ENCODE data around the gene PRM2. TPM values are rescaled to one million over a fixed set of nuclear protein-coding genes. Genes with fewer than 3 reads are reported as not detected.

The PRM2 gene
- total RNA-seq, 1 donor from 2014 or later: not detected

DNA sequence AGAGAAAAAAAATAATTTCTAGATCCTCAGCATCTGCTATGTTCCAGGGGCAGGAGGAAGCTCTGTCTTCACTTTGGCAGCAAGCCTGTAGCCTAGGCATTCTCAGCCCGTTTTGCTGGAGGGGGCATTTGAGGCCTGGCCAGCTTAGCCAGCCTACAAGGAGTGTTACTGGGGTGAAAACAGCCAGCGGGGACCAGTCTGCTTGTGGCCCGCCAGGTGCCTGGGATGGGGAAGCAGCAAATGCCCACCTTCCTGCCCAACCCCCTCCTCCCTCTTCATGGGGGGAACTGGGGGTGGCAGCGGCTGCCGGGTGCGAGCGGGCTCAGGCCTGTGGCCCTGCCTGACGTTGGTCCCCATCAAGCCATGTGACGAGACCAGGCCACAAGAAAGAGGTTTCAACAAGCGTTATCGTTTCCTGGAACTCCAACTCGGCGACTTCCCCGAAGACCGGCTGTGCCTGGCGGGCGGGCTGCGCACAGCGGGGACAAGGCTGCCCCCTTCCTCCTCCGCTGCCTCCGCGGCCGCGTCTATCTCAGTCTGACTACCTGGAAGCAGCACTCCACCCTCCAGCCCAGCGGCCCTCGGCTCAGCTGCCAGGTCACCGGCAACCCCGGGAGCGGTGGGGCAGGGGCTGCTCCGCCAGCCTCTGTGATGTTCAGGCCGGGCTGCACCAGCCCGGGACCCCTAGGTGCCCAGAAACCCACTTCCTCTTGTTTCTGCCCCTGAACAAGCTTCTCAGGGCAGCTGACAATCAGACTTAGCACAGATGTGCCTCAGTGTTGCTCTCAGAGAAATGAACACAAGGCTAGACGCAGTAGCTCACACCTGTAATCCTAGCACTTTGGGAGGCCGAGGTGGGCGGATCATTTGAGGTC, 43.2 kb downstream of the PRM2 start:
- peaks cover 0 to 3% of the 10 kb centered on the region in 2 donors for H3K4me1 ChIP-seq
- TF ChIP-seq CTCF (IDR thresholded peaks at IDR 0.05): no peak
- peak overlapping the region in 1 of 2 donors; percentile 5 for H3K4me3 ChIP-seq
- no peaks in the 10 kb centered on the region for H3K27me3 ChIP-seq
- no peak overlapping the region for H3K27ac ChIP-seq
- intact Hi-C loops (cut with DNase I): no loop called here
- peak in 1 of 2 donors; percentile 77 for DNase-seq (ENCODE audit: low spot score in 2 of 2)
- no peaks in the 10 kb centered on the region for H3K36me3 ChIP-seq
- H3K9me3 ChIP-seq: no peaks in the 10 kb centered on the region

DNA sequence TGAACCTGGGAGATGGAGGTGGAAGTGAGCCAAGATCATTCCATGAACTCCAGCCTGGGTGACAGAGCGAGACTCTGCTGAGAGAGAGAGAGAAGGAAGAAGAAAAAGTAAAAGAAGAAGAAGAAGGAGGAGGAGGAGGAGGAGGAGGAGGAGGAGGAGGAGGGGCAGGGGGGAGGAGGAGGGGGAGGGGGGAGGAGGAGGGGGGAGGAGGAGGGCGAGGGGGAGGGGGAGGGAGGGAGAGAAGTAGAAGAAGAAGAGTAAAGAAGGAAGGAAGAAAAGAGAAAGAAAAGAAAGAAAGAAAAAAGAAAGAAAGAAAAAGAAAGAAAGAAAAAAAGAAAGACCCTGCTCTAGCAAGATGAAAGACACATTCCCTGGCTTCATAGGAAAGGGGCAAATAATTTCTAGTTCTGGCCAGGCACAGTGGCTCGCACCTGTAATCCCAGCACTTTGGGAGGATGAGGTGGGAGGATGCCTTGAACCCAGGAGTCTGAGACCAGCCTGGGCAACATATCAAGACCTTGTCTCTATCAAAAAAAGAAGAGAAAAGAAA, 43.9 kb downstream of the PRM2 start:
- Histone ChIP-seq H3K27me3 (no peaks in the 10 kb centered on the region), H3K4me3 (no peak overlapping the region), H3K27ac (no peak overlapping the region), H3K4me1 (peaks cover 0 to 3% of the 10 kb centered on the region in 2 donors), H3K36me3 (no peaks in the 10 kb centered on the region), H3K9me3 (no peaks in the 10 kb centered on the region)
- no peak for TF ChIP-seq CTCF (IDR thresholded peaks at IDR 0.05)
- DNase-seq (ENCODE audit: low spot score in 2 of 2): no peak
- intact Hi-C loops (cut with DNase I): no loop called here

DNA sequence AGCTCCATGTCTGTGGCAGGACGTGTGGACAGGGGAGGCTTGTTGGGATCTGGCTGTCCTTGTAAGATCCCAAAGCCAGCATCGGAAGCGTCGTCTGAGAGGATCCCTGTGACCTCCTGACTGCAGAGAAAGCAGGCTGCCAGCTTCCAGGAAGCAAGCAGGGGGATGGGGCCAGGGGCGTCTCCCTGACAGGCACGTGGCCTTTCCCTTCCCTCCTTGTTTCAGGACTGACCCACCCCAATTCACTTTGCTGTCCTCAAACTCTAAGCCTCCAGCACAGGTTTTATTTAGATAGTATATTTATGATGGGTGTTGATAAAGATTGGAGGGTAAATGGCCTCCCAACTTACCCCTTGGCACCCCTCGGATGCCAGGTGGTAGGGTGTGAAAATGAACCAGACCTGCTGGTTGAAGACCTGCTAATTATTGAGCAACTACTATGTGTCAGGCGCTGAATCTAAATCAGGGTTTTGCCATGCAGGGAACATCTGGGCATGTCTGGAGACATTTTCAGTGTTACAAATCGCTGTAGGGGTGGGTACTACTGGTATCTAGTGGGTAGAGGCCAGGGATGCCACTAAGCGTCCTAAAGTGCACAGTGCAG, 44.8 kb downstream of the PRM2 start:
- Histone ChIP-seq H3K4me3 (no peak overlapping the region), H3K36me3 (no peaks in the 10 kb centered on the region), H3K4me1 (peaks cover 0 to 3% of the 10 kb centered on the region in 2 donors), H3K27ac (no peak overlapping the region), H3K27me3 (no peaks in the 10 kb centered on the region), H3K9me3 (no peaks in the 10 kb centered on the region)
- intact Hi-C loops (cut with DNase I): no loop called here
- DNase-seq (ENCODE audit: low spot score in 2 of 2): no peak
- TF ChIP-seq CTCF (IDR thresholded peaks at IDR 0.05): no peak

GRCh38 chr16:11229906-11230305, 46.4 kb downstream of the PRM2 start:
- no peak for DNase-seq (ENCODE audit: low spot score in 2 of 2)
- no peak overlapping the region for H3K27ac ChIP-seq
- TF ChIP-seq CTCF (IDR thresholded peaks at IDR 0.05): no peak
- H3K4me1 ChIP-seq: peaks cover 0 to 10% of the 10 kb centered on the region in 2 donors
- H3K9me3 ChIP-seq: no peaks in the 10 kb centered on the region
- no peaks in the 10 kb centered on the region for H3K27me3 ChIP-seq
- H3K4me3 ChIP-seq: no peak overlapping the region
- H3K36me3 ChIP-seq: no peaks in the 10 kb centered on the region
- intact Hi-C loops (cut with DNase I): no loop called here

DNA sequence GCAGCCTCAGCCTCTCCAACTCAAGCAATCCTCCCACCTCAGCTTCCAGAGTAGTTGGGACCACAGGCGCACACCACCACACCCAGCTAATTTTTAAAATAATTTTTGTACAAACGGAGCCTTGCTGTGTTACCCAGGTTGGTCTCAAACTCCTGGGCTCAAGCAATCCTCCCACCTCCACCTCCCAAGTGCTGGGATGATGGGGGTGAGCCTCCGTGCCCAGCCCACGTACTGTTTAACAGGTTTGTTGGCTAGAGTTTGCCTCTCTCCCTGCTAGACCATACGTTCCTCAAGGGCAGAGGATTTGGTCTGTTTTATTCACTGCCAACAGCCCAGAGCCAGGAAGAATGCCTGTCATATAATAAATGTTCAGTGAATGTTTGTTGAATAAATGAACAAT, 46.8 kb downstream of the PRM2 start:
- Histone ChIP-seq H3K4me1 (peaks cover 0 to 10% of the 10 kb centered on the region in 2 donors), H3K36me3 (no peaks in the 10 kb centered on the region), H3K9me3 (no peaks in the 10 kb centered on the region), H3K27ac (no peak overlapping the region), H3K4me3 (no peak overlapping the region), H3K27me3 (no peaks in the 10 kb centered on the region)
- DNase-seq (ENCODE audit: low spot score in 2 of 2): no peak
- intact Hi-C loops (cut with DNase I): no loop called here
- no peak for TF ChIP-seq CTCF (IDR thresholded peaks at IDR 0.05)

Measured in ascending aorta (tissue), 2 donors.